H9 (cell line): ENCODE results near the gene BACE1-AS. TPM values are rescaled to one million over a fixed set of nuclear protein-coding genes. Genes with fewer than 3 reads are reported as not detected.

Experiments
- DNase-seq: peaks from one replicate; pipeline ENCODE4 v3.0.0-alpha.2; 2017
- H2AFZ ChIP-seq: one replicate; pipeline ENCODE4 v1.6.1; 2013; ENCODE audit warnings: mild to moderate bottlenecking, low read length, control low read depth, moderate library complexity
- H2AK5ac ChIP-seq: 2 replicates; pipeline ENCODE4 v1.6.1; 2013; ENCODE audit warnings: low read length, control low read depth, mixed read lengths; ENCODE audit not compliant: insufficient read length
- H2BK120ac ChIP-seq: one replicate; pipeline ENCODE4 v1.6.1; 2013; ENCODE audit warnings: low read depth, mild to moderate bottlenecking, low read length, control low read depth, inconsistent platforms; ENCODE audit not compliant: poor library complexity, severe bottlenecking
- H2BK12ac ChIP-seq: 2 replicates; pipeline ENCODE4 v1.6.1; 2013; ENCODE audit warnings: low read length, control low read depth, mixed read lengths, low read depth; ENCODE audit not compliant: insufficient read length
- H2BK15ac ChIP-seq: 2 replicates; pipeline ENCODE4 v1.6.1; 2013; ENCODE audit warnings: low read depth, low read length, control low read depth
- H2BK20ac ChIP-seq: one replicate; pipeline ENCODE4 v1.6.1; 2013; ENCODE audit warnings: low read depth, mild to moderate bottlenecking, low read length, control low read depth, inconsistent platforms; ENCODE audit not compliant: poor library complexity, severe bottlenecking
- H2BK5ac ChIP-seq: 2 replicates; pipeline ENCODE4 v1.6.1; 2013; ENCODE audit warnings: low read length, control low read depth, mixed read lengths; ENCODE audit not compliant: insufficient read length
- H3K14ac ChIP-seq: 2 replicates; pipeline ENCODE4 v1.6.1; 2013; ENCODE audit warnings: low read length, control low read depth; ENCODE audit not compliant: insufficient read depth
- H3K18ac ChIP-seq: 2 replicates; pipeline ENCODE4 v1.6.1; 2013; ENCODE audit warnings: low read depth, mild to moderate bottlenecking, mixed read lengths, low read length, control low read depth; ENCODE audit not compliant: insufficient read length
- H3K23ac ChIP-seq: 2 replicates; pipeline ENCODE4 v1.6.1; 2013; ENCODE audit warnings: low read length, control low read depth, mixed read lengths, low read depth; ENCODE audit not compliant: insufficient read length
- H3K23me2 ChIP-seq: 2 replicates; pipeline ENCODE4 v1.6.1; 2013; ENCODE audit warnings: low read depth, mild to moderate bottlenecking, mixed read lengths, low read length, control low read depth; ENCODE audit not compliant: insufficient read length, poor library complexity, severe bottlenecking
- H3K27ac ChIP-seq: 2 replicates; pipeline ENCODE4 v1.5.1; 2013; ENCODE audit warnings: low read length, control low read depth, mixed read lengths, low read depth; ENCODE audit not compliant: insufficient read length
- H3K27me3 ChIP-seq: 2 replicates; pipeline ENCODE4 v1.6.1; 2013; ENCODE audit warnings: low read length, control low read depth, inconsistent platforms; ENCODE audit not compliant: insufficient read depth
- H3K4ac ChIP-seq: 2 replicates; pipeline ENCODE4 v1.6.1; 2013; ENCODE audit warnings: low read depth, mild to moderate bottlenecking, control low read depth, inconsistent platforms, low read length, moderate library complexity
- H3K4me1 ChIP-seq: 2 replicates; pipeline ENCODE4 v1.6.1; 2013; ENCODE audit warnings: low read length, control low read depth, inconsistent platforms; ENCODE audit not compliant: insufficient read depth
- H3K4me2 ChIP-seq: 2 replicates; pipeline ENCODE4 v1.6.1; 2013; ENCODE audit warnings: low read length, control low read depth, mixed read lengths; ENCODE audit not compliant: insufficient read length, insufficient read depth
- H3K56ac ChIP-seq: 2 replicates; pipeline ENCODE4 v1.6.1; 2013; ENCODE audit warnings: low read depth, mild to moderate bottlenecking, mixed read lengths, low read length, control low read depth; ENCODE audit not compliant: insufficient read length
- H3K79me1 ChIP-seq: 2 replicates; pipeline ENCODE4 v1.6.1; 2013; ENCODE audit warnings: low read depth, mild to moderate bottlenecking, moderate library complexity, low read length, control low read depth, inconsistent platforms; ENCODE audit not compliant: insufficient read depth, poor library complexity, severe bottlenecking
- H3K79me2 ChIP-seq: 2 replicates; pipeline ENCODE4 v1.6.1; 2013; ENCODE audit warnings: low read length, control low read depth, inconsistent platforms; ENCODE audit not compliant: insufficient read depth
- H3K9ac ChIP-seq: 2 replicates; pipeline ENCODE4 v1.6.1; 2013; ENCODE audit warnings: low read length, control low read depth, mixed read lengths; ENCODE audit not compliant: insufficient read length; ENCODE audit errors: extremely low read depth
- H3K9me3 ChIP-seq: one replicate; pipeline ENCODE4 v1.6.1; 2013; ENCODE audit warnings: low read depth, low read length, inconsistent platforms; ENCODE audit not compliant: control insufficient read depth
- H3T11ph ChIP-seq: one replicate; pipeline ENCODE4 v1.6.1; 2013; ENCODE audit warnings: mild to moderate bottlenecking, low read length, control low read depth, inconsistent platforms
- H4K20me1 ChIP-seq: one replicate; pipeline ENCODE4 v1.6.1; 2013; ENCODE audit not compliant: control insufficient read depth, insufficient read length, insufficient read depth
- H4K5ac ChIP-seq: 2 replicates; pipeline ENCODE4 v1.6.1; 2013; ENCODE audit warnings: low read depth, mild to moderate bottlenecking, mixed read lengths, low read length, control low read depth; ENCODE audit not compliant: insufficient read length
- H4K8ac ChIP-seq: replicated peaks from 2 replicates; pipeline ENCODE4 v1.6.1; 2013; ENCODE audit warnings: low read length, control low read depth, mixed read lengths, low read depth; ENCODE audit not compliant: insufficient read length
- H4K91ac ChIP-seq: 2 replicates; pipeline ENCODE4 v1.6.1; 2013; ENCODE audit warnings: low read depth, mild to moderate bottlenecking, moderate library complexity, mixed read lengths, low read length, control low read depth; ENCODE audit not compliant: insufficient read length
- H3K27ac Mint-ChIP-seq, 3 experiments: 2 replicates in 2 of 3; 3 replicates in 1 of 3; pipeline ENCODE4 v1.8.0; 2020 to 2021; ENCODE audit warnings: mixed read lengths in 3 of 3, mild to moderate bottlenecking in 1 of 3, moderate library complexity in 1 of 3
- H3K27me3 Mint-ChIP-seq: 2 replicates; pipeline ENCODE4 v1.8.0; 2021; ENCODE audit warnings: low read depth, mild to moderate bottlenecking, moderate library complexity, mixed read lengths
- H3K36me3 Mint-ChIP-seq, 3 experiments: 2 replicates in 2 of 3; 3 replicates in 1 of 3; pipeline ENCODE4 v1.8.0; 2020 to 2021; ENCODE audit warnings: low read depth in 3 of 3, mixed read lengths in 3 of 3; ENCODE audit not compliant: insufficient read depth in 1 of 3
- H3K4me1 Mint-ChIP-seq, 2 experiments: 2 replicates each; pipeline ENCODE4 v1.8.0; 2020; ENCODE audit warnings: mixed read lengths in 2 of 2
- H3K4me3 Mint-ChIP-seq, 2 experiments: 2 replicates in 1 of 2; 3 replicates in 1 of 2; pipeline ENCODE4 v1.8.0; 2020 to 2021; ENCODE audit warnings: mild to moderate bottlenecking in 2 of 2, mixed read lengths in 2 of 2, moderate library complexity in 1 of 2
- H3K9me3 Mint-ChIP-seq, 2 experiments: 2 replicates in 1 of 2; 3 replicates in 1 of 2; pipeline ENCODE4 v1.8.0; 2020; ENCODE audit warnings: mild to moderate bottlenecking in 2 of 2, mixed read lengths in 2 of 2, moderate library complexity in 1 of 2
- WGBS: extraction: QIAGEN DNeasy Blood & Tissue Kit; methylation state at CpG from one replicate; pipeline ENCODE4 v1.1.7; 2013; ENCODE audit warnings: missing lambda C conversion rate, low lambda C conversion rate, mixed read lengths; ENCODE audit not compliant: insufficient read length; ENCODE audit errors: extremely low coverage; 5-methylcytosine and 5-hydroxymethylcytosine counted together
- total RNA-seq: library from RNA; stranded (reverse); gene quantifications from 2 replicates; pipeline ENCODE4 v1.2.1, GENCODE V29; 2021
- TF ChIP-seq, protein P1 (sequence below): fragments of 200-600 bp; sonication (generic); conservative IDR thresholded peaks from 3 replicates; pipeline ENCODE4 v1.8.0; 2021; ENCODE audit warnings: antibody characterized with exemption, mild to moderate bottlenecking

BACE1-AS gene
- total RNA-seq, 1 experiment from 2014 or later: 9.9 TPM

DNA sequence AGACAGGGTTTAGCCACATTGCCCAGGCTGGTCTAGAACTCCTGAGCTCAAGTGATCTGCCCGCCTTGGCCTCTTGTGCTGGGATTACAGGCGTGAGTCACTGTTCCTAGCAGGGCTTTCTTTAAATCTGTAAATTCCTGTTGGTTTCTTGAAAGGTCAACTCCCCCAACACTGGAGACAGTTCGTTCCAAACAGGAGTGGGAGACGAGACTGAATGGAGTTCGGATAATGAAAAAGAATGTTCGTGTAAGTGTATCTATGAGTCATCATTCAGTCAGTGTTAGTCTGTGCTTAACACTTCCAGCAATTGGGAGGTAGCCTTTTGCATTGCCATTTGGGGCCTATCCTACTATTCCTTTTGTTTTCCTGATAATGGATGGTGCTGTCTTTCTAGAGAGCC is 10.0 kb upstream of the BACE1-AS start:
- Histone ChIP-seq H3K9ac (no peak overlapping the region), H2BK12ac (no peak overlapping the region), H2BK120ac (no peak overlapping the region), H4K91ac (no peak overlapping the region), H3K79me2 (no peaks in the 10 kb centered on the region), H3K56ac (no peak overlapping the region), H3T11ph (no peak overlapping the region), H3K27ac (no peak overlapping the region), H3K23ac (no peak overlapping the region), H3K23me2 (no peaks in the 10 kb centered on the region), H2BK20ac (no peak overlapping the region), H2AK5ac (no peak overlapping the region), H3K4me2 (no peak overlapping the region), H3K18ac (no peak overlapping the region), H3K27me3 (no peaks in the 10 kb centered on the region), H2AFZ (no peak overlapping the region), H3K9me3 (no peaks in the 10 kb centered on the region), H3K14ac (no peak overlapping the region), H4K8ac (no peak overlapping the region), H3K4me1 (no peaks in the 10 kb centered on the region), H4K5ac (no peak overlapping the region), H4K20me1 (no peaks in the 10 kb centered on the region), H3K4ac (no peak overlapping the region), H3K79me1 (no peaks in the 10 kb centered on the region), H2BK5ac (no peak overlapping the region), H2BK15ac (no peak overlapping the region)
- Mint-ChIP-seq H3K36me3 (peaks cover 19 to 60% (median 52%) of the 10 kb centered on the region in 3 experiments; a peak in 6 of 7 replicates), H3K27me3 (no peaks in the 10 kb centered on the region), H3K9me3 (no peaks in the 10 kb centered on the region), H3K4me1 (peaks cover 0 to 2% of the 10 kb centered on the region in 2 experiments; a peak in 1 of 4 replicates), H3K4me3 (no peak overlapping the region), H3K27ac (no peak overlapping the region; a peak in 1 of 7 replicates)
- DNase-seq: no peak
- WGBS: no CpG with 5 or more reads among the region's 6 CpGs
- TF ChIP-seq, protein P1, sequence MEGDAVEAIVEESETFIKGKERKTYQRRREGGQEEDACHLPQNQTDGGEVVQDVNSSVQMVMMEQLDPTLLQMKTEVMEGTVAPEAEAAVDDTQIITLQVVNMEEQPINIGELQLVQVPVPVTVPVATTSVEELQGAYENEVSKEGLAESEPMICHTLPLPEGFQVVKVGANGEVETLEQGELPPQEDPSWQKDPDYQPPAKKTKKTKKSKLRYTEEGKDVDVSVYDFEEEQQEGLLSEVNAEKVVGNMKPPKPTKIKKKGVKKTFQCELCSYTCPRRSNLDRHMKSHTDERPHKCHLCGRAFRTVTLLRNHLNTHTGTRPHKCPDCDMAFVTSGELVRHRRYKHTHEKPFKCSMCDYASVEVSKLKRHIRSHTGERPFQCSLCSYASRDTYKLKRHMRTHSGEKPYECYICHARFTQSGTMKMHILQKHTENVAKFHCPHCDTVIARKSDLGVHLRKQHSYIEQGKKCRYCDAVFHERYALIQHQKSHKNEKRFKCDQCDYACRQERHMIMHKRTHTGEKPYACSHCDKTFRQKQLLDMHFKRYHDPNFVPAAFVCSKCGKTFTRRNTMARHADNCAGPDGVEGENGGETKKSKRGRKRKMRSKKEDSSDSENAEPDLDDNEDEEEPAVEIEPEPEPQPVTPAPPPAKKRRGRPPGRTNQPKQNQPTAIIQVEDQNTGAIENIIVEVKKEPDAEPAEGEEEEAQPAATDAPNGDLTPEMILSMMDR: no peak
